NT2/D1 (cell line): ENCODE data around the gene GFER.

ENCODE experiments used
- SUZ12 ChIP-seq: IDR thresholded peaks from 2 replicates; pipeline ENCODE4 v1.6.1; 2011; ENCODE audit not compliant: insufficient read length, insufficient read depth; ENCODE audit errors: extremely low read depth
- YY1 ChIP-seq: IDR thresholded peaks from 2 replicates; pipeline ENCODE4 v1.6.1; 2011; ENCODE audit not compliant: insufficient read length, insufficient read depth

DNA sequence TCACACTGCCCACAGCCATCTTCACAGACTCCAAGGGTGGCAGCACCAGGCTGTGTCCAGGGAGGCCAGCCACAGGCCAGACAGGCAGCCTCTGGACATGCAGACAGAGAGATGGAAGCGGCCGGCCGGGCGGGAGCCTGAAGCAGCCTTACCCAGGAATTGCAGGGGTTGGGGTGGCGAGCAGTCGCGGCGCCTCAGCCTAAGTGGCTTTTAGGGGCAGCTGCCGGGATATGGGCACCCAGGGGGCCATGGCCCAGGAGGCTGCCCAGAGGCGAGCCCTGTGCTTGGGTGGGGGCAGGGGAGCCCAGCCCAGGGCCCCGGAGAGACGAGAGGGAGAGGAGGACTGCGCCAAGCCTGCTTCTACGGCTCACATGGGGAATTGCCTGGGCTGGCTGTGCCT lies 41.3 kb downstream of the GFER start:
- TF ChIP-seq YY1 = no peak
- no peak for TF ChIP-seq SUZ12
